Measurements from ENCODE around the gene ST6GALNAC2.
"Not testable (repeated sequence)": the region's sequence is repeated elsewhere in the genome, so short reads cannot be mapped to it uniquely, and the experiment has no call there.

Gene ST6GALNAC2

DNA sequence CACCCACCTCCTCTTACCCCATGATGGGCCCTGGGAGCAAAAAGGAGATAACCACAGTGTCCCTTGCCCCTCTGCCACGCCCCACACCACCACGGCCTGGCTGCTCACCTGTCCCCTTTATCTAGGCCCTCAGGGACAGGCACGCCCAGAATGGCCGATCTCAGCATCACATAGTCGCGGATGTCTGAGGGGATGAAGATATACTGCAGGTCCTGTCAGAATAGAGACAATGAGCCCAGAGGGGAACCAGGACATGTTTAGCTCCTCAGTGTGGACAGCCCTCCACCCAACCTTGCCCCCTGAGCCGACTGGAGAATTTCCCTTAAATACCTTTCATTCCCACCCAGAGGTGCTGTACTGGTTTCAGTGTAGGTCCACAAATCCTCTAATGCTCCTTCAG, 15.2 kb downstream of the ST6GALNAC2 start:
- DNase-seq, result no peak

- DNase-seq, result no peak
Observed at GRCh38 chr17:76569607-76570279, 15.9 kb downstream of the ST6GALNAC2 start.

- no peak for DNase-seq
Observed at GRCh38 chr17:76568811-76569221, 16.8 kb downstream of the ST6GALNAC2 start.

DNA sequence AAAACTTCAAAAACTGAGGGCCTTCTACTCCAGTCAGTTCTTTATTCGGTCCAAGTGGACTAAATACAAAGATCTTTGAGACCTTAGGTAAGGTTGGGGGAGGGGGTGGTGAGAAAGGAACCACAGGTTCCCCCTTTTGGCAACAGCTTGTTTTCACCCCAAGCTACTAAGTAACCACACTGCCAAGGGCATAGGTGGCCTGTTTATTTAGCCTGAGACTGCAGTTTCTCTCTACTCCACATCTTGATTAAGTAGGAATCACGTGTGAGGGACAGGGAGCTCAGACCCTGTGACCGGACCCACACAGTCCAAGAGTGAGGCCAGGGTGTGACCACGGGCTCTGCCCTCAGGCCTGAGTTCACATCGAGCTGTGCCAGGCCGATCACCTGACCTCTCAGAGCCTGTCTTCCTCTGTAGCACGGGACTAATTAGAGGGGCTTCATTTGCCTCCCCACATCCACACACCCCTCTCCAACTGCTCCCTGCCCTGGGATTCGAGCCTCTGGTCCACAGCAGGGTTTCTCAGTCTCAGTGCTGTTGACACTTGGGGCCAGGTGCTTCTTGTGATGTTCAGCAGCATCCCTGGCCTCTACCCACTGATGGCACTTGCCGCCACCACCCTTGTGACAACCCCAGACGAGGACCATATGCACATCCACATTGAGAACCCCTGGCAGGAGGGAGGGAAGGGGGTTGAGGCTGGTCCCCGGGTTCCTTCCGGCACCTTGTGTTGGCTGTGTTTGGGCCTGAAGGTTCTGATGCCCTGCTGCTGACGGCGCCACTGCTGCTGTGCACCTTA, 17.8 kb downstream of the ST6GALNAC2 start:
- DNase-seq, result peak in 1 of 2 experiments; percentile 43

- DNase-seq, result no peak
Observed at GRCh38 chr17:76566988-76567431, 18.6 kb downstream of the ST6GALNAC2 start.

- no peak for DNase-seq
Observed at GRCh38 chr17:76566613-76566943, 19.1 kb downstream of the ST6GALNAC2 start.

DNA sequence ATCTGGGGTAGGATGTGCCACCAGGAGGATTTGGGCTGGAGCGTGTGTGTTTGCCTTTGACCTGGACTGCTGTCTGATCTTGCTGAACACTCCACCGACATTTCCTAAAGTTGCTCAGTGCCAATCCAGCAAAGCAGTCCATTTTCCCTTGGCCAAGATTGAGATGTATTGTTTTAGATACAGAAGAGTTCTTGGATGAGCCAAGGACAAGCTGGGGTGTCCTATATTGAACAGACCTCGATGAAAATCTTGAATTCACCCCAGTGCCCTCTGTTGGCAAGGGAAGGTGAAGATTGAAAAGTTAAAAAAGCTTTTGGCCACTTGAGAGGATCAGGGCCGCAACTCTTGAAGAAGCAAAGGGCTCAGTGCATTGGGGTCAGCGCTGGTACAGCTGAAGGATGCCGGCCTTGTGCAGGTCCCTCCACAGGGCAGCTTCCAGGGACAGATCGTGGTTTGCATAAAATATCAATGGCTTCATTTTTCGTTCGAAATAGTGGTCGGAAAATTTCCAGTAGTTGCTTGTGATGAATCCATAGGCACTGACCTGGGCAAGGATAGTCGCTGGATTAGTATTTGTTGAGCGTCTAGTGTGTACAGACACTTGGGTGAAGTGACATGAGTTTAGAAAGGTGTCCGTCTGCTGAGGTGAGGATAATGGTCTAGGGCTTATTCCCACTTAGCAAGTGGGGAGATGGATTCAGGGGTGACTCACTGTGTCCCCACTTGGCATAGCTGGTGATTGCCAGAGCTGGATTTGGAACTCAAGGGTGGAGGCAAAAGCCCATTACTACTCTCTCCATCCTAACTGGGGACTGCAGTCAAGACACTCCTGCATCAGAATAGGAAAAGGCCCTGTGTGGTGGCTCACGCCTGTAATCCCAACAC, 19.7 kb downstream of the ST6GALNAC2 start:
- DNase-seq, result no peak

DNA sequence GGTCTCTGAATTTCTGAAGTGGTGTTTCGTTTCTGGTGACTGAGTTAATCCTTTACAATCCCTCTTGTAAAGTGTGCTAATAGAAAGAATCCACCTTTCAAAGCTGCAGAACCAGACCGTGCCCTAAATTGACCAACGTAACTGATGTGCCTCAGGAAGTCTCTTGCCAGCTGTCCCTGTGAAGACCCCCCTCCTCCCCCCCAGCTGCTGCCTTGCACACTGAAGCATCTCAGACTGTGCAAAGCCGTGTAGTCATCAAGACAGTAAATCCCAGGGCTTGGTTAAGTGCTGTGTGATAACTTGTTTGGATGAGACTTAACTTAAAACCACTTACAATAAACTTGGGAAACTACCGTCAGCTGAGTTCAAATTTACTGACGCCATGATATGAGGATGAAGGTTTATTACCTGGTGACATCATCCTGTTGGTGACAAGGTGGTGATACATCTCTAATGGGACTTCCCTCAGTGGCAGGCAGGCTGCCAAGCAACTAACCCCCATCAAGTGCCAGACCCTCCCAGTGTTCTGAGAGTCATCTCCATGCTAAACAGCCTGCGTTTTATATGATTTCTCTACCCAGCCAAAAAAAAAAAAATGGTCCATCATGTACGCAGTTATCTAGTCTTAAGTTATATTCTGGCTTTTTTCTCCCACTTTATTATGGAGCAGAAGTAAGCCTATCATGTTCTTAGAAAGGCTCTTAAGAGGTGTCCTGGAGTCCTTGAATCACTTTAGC, 20.5 kb downstream of the ST6GALNAC2 start:
- DNase-seq, result peak; percentile 99 to 100

DNA sequence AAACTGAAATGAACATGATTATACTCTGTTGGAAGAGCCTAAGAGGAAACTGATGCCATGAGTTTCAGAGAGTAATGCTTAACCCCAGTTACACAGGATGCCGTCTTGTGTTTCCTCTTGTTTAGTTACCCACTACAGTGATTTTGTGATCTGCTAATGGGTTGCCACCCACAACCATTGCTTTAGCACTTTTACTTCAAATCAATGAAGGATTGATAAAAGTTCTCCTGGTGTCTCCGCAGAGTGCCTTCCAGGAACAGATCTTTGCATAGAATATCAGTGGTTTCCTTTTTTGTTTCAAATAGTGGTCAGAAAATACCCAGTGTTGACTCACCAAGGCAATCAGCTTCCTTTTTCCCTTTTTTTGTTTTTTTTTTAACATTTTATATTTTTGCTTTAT, 22.3 kb downstream of the ST6GALNAC2 start:
- not testable (repeated sequence) for DNase-seq

DNA sequence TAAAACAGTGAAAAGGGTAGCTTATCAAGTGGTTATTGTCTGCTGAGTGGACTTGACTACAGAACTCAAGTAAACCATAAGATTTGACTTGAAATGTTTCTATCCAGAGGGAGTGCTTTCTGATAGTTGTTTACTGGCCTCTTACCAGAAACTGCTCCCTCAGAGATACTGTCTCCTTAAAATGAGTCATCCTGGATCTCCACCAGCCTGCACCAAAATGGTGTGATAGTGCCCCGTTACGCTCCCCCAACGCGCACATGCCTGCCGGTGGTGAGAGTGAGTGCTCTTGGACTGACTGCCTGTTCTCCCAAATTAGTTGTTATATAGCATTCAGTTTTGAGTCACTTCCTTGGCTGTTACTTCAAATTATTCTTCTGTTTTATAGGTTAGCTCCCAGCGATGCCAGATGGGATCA, 22.9 kb downstream of the ST6GALNAC2 start:
- DNase-seq, result peak in 1 of 2 experiments; percentile 41

DNA sequence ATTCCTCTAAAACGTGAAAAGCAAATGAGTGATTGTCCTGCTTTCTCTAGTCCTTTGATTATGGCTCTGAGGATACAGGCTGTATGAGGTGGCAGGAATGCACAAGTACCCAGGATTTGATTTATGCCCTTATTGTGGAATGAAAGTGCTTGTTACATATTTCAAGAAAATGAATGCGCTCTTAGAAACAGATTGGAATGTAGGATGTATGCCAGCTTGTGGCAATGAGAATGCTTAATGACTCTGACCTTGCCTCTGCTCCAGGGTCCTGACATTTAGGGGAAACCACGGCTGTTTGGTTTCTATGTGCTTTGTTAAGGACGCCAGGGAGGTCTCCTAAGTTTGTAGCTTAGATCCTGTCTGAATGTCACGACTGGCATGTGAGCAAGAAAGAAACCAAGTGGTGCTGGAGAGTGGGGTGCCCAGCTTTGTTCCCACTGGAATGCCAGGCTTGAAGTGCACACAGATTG, 23.8 kb downstream of the ST6GALNAC2 start:
- no peak for DNase-seq

DNA sequence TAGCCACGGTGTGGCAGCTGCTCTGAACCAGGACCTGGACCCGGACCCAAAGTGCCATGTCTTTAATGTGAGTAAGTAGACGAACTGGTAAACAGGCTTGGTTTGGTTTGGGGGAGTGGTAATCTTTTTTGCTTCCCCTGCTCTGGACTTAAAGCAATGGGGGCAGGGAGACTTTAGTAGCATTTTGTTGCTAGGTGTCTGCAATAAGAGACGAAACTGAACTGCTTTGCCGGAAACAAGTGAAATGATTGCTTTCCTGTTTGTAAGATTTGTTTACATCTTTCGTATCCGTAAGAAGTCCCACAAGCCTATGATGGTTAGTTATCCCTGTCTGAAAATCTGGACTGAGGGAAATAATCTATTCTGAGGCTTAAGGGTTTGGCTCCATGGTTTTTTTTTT, 24.3 kb downstream of the ST6GALNAC2 start:
- DNase-seq, result no peak

- no peak for DNase-seq
Observed at GRCh38 chr17:76560877-76561221, 24.8 kb downstream of the ST6GALNAC2 start.

- no peak for DNase-seq
Observed at GRCh38 chr17:76560036-76560876, 25.4 kb downstream of the ST6GALNAC2 start.

GRCh38 chr17:76559460-76559859, 26.2 kb downstream of the ST6GALNAC2 start:
- not testable (repeated sequence) for DNase-seq

DNA sequence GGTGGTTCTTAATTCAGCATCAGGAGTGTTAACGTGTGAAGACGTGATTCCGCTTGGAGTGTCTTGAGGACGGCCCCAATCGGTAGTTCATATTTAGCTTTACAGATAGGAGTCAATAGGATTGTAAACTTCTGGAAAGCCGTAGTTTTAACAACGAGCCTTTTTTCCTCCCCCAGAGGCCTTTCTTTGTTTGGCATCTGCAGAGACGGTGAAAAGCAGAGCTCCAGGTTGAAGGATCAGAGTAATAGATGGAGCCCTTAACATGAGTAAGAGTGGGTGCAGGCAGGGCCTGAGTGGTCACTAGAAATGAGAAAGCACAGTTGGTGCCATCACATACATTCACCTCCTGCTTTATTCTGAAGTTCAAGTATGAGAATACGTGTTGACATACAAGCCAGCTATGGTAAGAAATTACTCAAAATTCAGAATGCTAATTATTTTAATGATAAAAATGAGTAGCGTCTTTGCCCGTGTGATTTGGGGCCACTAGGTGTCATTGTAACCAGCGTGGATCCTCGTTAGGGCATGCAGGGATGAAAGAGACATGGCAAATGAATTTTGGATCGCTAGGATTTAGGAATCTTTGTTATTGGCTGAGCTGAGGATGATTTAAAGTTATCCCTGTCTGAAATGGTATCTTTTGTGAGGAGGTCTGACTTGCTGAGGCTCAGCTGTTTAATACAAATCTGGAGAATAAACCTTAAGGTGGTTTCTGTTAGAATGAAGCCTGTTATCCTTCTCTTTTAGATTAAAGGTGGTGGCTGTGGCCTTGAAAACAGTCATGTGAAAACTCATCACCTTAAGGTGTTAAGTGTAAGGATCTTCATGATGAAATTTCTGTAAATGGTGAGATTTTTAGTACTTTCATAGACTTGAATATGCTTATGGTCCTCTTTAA, 27.2 kb downstream of the ST6GALNAC2 start:
- peak; percentile 56 to 72 for DNase-seq

- DNase-seq, result peak; percentile 100
Observed at GRCh38 chr17:76557368-76558197, 28.1 kb downstream of the ST6GALNAC2 start.

- no peak for DNase-seq
Observed at GRCh38 chr17:76556765-76557367, 28.8 kb downstream of the ST6GALNAC2 start.

DNA sequence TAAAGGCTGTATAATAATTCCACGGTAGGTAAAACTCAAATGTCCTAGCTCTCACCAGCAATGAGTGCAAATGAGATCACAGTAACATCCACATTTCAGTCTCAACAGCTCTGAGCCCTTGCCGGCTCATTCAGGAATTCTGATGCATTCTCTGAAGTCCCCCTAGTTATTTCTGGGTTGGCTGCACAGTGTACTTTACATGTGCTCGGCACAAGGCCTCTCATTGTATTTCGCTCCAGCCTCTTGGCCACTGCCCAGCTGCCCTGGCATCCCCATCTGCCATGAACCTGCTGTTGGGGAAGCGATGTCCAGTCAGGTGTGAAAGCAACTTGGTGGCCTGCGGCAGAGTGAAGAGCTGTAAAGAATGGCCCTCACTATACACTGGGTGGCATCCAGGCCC, 31.5 kb downstream of the ST6GALNAC2 start:
- DNase-seq, result peak in 1 of 2 experiments; percentile 59
